Posterior vena cava (tissue), 2 donors: ENCODE data around the gene FGD3. TPM values are rescaled to one million over a fixed set of nuclear protein-coding genes. Genes with fewer than 3 reads are reported as not detected.

Experiments
- DNase-seq: peaks from one replicate; pipeline ENCODE4 v3.0.0-alpha.2; 2020; ENCODE audit warnings: low spot score
- intact Hi-C, 2 donors: fragments of 100-400 bp; cut with DNase I; formaldehyde crosslinking; loops; one replicate each; pipeline versions ENCODE4 v1.14.1 to v1.14.2; 2022 to 2023
- total RNA-seq, 2 donors: library from RNA; stranded (reverse); fragmentation: NEBNext Ultra II Directional; extraction: Animal tissue kit (Norgen Biotek cat#: 25700); gene quantifications; one replicate each; pipeline ENCODE4 v1.2.1, GENCODE V29; 2021
- donor health status: DM: yes; HTN: yes; CAD: no.
- donor health status: DM: yes; HTN: yes; CAD: no.

Gene FGD3
- total RNA-seq, 2 donors from 2014 or later = 6.3 to 7.5 TPM

DNA sequence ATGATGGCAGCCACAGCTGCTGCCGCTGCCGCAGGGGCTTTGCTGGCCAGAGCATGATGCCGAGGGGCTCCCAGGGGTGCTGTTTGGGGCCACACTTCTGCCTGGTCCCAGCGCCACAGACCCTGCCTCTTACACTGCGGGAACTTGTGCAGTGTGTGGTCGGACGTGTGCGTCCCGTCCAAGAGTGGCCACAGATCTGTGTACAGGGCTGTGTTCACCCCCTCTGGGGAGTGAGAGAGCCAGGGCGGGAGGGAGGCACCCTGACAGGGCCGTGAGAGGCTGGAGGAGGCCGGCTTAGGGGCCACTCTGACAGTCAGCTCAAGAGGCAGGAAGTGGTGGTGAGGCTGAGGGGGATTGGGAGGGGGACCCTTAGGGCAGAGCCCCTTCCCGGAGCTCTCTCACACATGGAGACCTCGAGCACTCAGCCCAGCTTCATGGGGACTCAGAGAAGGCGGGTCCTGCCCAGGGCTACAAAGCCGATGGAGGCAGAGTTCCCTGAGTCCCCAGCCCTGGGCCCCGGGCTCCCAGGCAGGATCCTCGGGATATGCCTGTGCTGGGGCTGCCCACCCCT is 135.6 kb downstream of the FGD3 start:
- DNase-seq = peak; percentile 65
- intact Hi-C loops = no loop called here

DNA sequence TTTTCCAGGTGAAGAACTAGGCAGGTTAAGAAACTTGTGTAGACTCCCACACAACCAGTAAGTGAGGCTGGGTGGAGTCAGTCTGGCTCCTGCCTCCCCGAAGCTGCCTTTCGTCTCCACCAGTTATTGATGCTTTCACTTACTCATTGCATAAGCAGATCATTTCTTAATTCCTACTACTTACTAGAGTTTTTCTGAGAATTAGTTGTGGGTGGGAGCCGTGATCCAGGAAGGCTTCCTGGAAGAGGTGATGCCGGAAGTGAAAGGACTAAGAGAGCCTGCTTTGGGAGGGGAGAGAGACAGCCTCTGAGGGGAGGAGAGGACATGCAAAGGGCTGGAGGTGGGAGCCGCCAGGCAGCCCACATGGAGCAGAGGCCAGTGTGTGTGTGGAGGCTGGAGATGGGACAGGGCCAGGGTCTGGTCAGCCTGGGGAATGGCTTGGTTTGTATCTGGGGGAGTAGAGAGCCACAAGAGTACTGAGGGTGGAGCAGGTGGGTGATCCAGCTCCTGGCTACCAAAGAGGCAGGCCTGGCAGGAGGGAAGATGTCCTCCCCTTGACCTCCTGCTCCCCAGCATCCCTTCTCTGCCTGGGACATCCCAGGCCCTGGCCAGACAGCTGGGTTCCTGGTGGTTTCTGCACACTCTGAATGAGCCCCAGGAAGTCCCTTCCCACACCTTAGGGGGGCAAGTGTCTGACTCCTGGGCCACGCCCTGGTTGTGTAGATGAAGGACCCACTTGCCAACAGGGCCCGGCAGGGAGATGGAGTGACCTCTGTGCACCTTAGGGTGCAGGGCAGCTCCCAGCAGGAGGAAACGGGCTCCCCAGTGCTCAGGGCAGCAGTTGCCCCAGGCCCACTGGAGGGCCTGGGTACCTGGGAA is 136.5 kb downstream of the FGD3 start:
- peak; percentile 35 for DNase-seq
- intact Hi-C loops = no loop called here

DNA sequence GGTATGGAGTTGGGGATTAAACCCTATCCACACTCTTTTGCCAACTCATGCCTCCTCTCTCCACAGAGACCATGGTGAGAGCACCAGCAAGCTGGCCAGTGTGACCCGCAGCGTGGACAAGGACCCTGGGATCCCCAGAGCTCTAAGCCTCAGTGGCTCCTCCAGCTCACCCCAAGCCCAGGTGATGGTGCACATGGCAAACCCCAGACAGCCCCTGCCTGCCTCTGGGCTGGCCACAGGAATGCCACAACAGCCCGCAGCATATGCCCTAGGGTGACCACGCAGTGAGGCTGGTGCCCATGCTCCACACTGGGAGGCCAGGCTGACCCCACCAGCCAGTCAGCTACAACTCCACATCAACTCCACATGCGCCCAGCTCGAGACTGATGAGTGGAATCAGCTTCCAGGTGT is 137.2 kb downstream of the FGD3 start:
- intact Hi-C loops = no loop called here

DNA sequence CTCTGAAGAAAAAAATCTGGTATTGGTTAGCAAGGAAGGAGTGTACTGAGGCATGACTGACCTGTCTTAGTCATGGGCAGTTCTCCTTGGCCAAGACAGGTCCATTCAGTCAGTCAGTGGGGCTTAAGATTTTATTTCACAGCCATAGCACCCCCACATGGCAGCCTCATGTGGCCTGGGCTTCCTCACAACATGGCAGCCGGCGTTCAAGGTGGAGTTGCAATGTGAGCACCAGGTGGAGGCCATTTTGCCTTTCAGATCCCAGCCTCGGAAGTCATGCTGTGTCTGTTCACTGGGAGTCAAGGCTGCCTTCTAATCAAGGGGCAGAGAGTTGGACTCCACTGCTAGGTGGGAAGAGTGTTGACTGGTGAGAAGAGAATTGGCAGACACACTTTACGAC is 138.4 kb downstream of the FGD3 start:
- DNase-seq = peak; percentile 31

More for the DNA sequence above, 137.2 kb downstream of the FGD3 start:
- peak; percentile 60 for DNase-seq

More for the DNA sequence above, 138.4 kb downstream of the FGD3 start:
- intact Hi-C loops = no loop called here

Other genes with a start within 250 kb of the FGD3 start
- 10 to 100 TPM; 27.4 to 40.2 TPM for gene BICD2, start 182.7 kb upstream of the FGD3 start, total RNA-seq
- 10 to 100 TPM; 10.1 to 10.8 TPM for gene ZNF484, start 69.5 kb upstream of the FGD3 start, total RNA-seq
- 1 to 10 TPM; 1.4 to 5.2 TPM for gene SUSD3, start 111.2 kb downstream of the FGD3 start, total RNA-seq
- gene CARD19, start 148.7 kb downstream of the FGD3 start, total RNA-seq = 10 to 100 TPM; 40.8 to 43.0 TPM
- gene NINJ1, start 186.7 kb downstream of the FGD3 start, total RNA-seq = 10 to 100 TPM; 30.6 to 39.5 TPM
- 10 to 100 TPM; 34.8 to 39.5 TPM for gene WNK2, start 236.6 kb downstream of the FGD3 start, total RNA-seq